Caco-2 (cell line): ENCODE results near the gene ENAH. TPM values are rescaled to one million over a fixed set of nuclear protein-coding genes. Genes with fewer than 3 reads are reported as not detected.

ENCODE experiments used
- BruUV-seq: library from RNA; stranded (reverse); fragments of 400-500 nt; replicated peaks from 2 replicates; lab custom pipeline; 2021; lab: Mats Ljungman, UMichigan
- CTCF ChIA-PET: fragments of 300-600 bp; sonication (Branson Sonifier 250); formaldehyde crosslinking; loops from one replicate; lab custom pipeline; 2022; ENCODE audit warnings: antibody characterized with exemption; lab: Charles Lee
- POLR2A ChIA-PET: fragments of 300-600 bp; sonication (Branson Sonifier 250); formaldehyde crosslinking; loops from one replicate; lab custom pipeline; 2022; ENCODE audit warnings: antibody characterized with exemption; lab: Charles Lee
- DNase-seq, 2 experiments: peaks; one replicate each; pipeline versions ENCODE4 v3.0.0 to v3.0.0-alpha.2; 2020 to 2022
- H3K27me3 ChIP-seq: replicated peaks from 2 replicates; pipeline ENCODE4 v1.6.0; 2011; ENCODE audit warnings: low read length; ENCODE audit not compliant: control insufficient read depth, insufficient read depth
- H3K36me3 ChIP-seq: 2 replicates; pipeline ENCODE4 v1.5.1; 2011; ENCODE audit warnings: low read length; ENCODE audit not compliant: control insufficient read depth, insufficient read depth
- H3K4me1 ChIP-seq: fragments of 250-450 bp; sonication (Bioruptor Pico); 2 replicates; pipeline ENCODE4 v1.5.1; 2020; ENCODE audit warnings: mild to moderate bottlenecking
- H3K4me3 ChIP-seq: 2 replicates; pipeline ENCODE4 v1.5.1; 2011; ENCODE audit warnings: low read depth, mild to moderate bottlenecking, control low read depth, low read length
- H3K9me3 ChIP-seq: fragments of 250-450 bp; sonication (Bioruptor Pico); 2 replicates; pipeline ENCODE4 v1.5.1; 2020; ENCODE audit warnings: mild to moderate bottlenecking, moderate library complexity
- H3K27ac Mint-ChIP-seq: one replicate; pipeline ENCODE4 v1.8.0; 2022; ENCODE audit warnings: mixed read lengths; ENCODE audit not compliant: unreplicated experiment
- H3K27me3 Mint-ChIP-seq: one replicate; pipeline ENCODE4 v1.8.0; 2022; ENCODE audit warnings: mixed read lengths; ENCODE audit not compliant: insufficient read depth, unreplicated experiment
- H3K36me3 Mint-ChIP-seq: one replicate; pipeline ENCODE4 v1.8.0; 2022; ENCODE audit warnings: mild to moderate bottlenecking, mixed read lengths; ENCODE audit not compliant: insufficient read depth, unreplicated experiment
- H3K4me1 Mint-ChIP-seq: one replicate; pipeline ENCODE4 v1.8.0; 2022; ENCODE audit warnings: low read depth, mixed read lengths; ENCODE audit not compliant: unreplicated experiment
- H3K4me3 Mint-ChIP-seq: one replicate; pipeline ENCODE4 v1.8.0; 2022; ENCODE audit warnings: mild to moderate bottlenecking, moderate library complexity, mixed read lengths; ENCODE audit not compliant: unreplicated experiment
- H3K9me3 Mint-ChIP-seq: one replicate; pipeline ENCODE4 v1.8.0; 2022; ENCODE audit warnings: mixed read lengths; ENCODE audit not compliant: unreplicated experiment
- intact Hi-C: fragments of 100-400 bp; cut with micrococcal nuclease; formaldehyde crosslinking; loops from one replicate; pipeline ENCODE4 v1.10.0; 2022; ENCODE audit not compliant: unreplicated experiment
- total RNA-seq: library from RNA; stranded (reverse); gene quantifications from 2 replicates; pipeline ENCODE4 v1.2.3, GENCODE V29; 2022
- TF ChIP-seq, protein P1 (sequence below), 2 experiments: fragments of 200-600 bp in 1 of 2; IDR thresholded peaks; 1 replicate in 1 of 2; 2 replicates in 1 of 2; pipeline versions ENCODE4 v1.5.1 to v1.8.0; 2011 to 2022; ENCODE audit warnings: antibody characterized with exemption in 1 of 2, control low read depth in 1 of 2, inconsistent platforms in 1 of 2, low read depth in 1 of 2, low read length in 1 of 2, mild to moderate bottlenecking in 1 of 2, moderate library complexity in 1 of 2; ENCODE audit not compliant: insufficient read depth in 1 of 2, severe bottlenecking in 1 of 2, unreplicated experiment in 1 of 2

ENAH gene
- total RNA-seq, 1 experiment from 2014 or later = 78.0 TPM

DNA sequence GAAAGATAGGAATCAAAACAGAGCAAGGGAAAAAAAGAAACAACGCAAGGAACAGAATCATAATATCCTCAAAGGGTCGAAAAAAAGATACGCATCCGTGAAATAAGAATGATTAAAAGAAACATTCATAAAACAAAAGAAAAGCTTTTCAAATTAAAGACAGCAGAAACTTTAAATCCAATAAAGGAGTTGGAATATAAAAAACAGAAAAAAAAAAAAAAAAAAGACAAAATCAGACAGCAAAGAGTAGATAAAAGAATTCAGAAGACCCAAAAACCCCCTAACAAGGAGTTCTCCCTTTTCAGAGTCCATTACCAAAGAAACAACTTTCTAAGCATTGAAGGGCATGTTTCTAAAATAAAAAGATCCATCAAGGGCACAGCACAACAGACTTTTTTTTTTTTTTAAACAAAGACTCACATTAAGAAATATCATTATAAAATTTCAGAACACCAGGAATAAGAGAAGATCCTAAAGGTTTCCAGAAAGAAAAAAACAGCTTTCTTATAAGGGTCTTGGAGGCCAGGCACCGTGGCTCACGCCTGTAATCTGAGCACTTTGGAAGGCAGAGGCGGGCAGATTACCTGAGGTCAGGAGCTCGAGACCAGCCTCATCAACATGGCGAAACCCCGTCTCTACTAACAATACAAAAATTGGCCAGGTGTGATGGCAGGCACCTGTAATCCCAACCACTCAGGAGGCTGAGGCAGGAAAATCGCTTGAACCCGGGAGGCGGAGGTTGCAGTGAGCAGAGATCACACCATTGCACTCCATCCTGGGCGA is 44.7 kb downstream of the ENAH start:
- Mint-ChIP-seq H3K36me3 (peaks cover 5% of the 10 kb centered on the region), H3K4me3 (no peak overlapping the region), H3K27me3 (no peaks in the 10 kb centered on the region), H3K27ac (no peak overlapping the region), H3K9me3 (no peaks in the 10 kb centered on the region), H3K4me1 (peaks cover 29% of the 10 kb centered on the region)
- BruUV-seq = no TSS peak
- no peaks in the 10 kb centered on the region for H3K36me3 ChIP-seq
- H3K9me3 ChIP-seq = no peaks in the 10 kb centered on the region
- no peak overlapping the region for H3K4me3 ChIP-seq
- peaks cover 28% of the 10 kb centered on the region for H3K4me1 ChIP-seq
- POLR2A ChIA-PET = no interaction called here
- TF ChIP-seq, protein P1, sequence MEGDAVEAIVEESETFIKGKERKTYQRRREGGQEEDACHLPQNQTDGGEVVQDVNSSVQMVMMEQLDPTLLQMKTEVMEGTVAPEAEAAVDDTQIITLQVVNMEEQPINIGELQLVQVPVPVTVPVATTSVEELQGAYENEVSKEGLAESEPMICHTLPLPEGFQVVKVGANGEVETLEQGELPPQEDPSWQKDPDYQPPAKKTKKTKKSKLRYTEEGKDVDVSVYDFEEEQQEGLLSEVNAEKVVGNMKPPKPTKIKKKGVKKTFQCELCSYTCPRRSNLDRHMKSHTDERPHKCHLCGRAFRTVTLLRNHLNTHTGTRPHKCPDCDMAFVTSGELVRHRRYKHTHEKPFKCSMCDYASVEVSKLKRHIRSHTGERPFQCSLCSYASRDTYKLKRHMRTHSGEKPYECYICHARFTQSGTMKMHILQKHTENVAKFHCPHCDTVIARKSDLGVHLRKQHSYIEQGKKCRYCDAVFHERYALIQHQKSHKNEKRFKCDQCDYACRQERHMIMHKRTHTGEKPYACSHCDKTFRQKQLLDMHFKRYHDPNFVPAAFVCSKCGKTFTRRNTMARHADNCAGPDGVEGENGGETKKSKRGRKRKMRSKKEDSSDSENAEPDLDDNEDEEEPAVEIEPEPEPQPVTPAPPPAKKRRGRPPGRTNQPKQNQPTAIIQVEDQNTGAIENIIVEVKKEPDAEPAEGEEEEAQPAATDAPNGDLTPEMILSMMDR (IDR thresholded peaks at IDR 0.05; ENCODE audit: insufficient read depth in 1 of 2, low read depth in 1 of 2, low read length in 1 of 2, severe bottlenecking in 1 of 2, unreplicated experiment in 1 of 2) = no peak
- no peaks in the 10 kb centered on the region for H3K27me3 ChIP-seq
- intact Hi-C loops = no loop called here
- CTCF ChIA-PET = no interaction called here
- DNase-seq = no peak

DNA sequence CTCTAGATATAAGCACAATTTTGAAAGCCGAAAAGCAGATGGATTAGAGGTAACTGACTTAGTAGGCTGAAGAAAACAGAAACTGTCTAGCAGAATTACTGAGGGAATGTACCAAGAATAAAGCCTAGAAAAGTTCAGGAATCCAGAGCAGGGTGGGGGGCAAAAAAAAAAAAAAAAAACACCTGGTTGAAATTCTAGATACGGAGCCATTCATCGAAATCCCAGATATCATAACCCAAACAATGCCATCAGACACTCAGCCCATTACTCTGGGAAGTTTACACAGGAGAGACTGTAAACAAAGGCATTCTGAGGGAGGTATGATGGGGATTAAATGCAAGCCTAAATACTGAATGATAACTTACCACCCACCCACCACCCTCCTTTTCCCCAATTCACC is 45.6 kb downstream of the ENAH start:
- ChIA-PET POLR2A (no interaction called here), CTCF (no interaction called here)
- no peak overlapping the region for H3K4me3 Mint-ChIP-seq
- no peak for DNase-seq
- H3K36me3 Mint-ChIP-seq = peaks cover 5% of the 10 kb centered on the region
- Histone ChIP-seq H3K4me1 (peaks cover 30% of the 10 kb centered on the region), H3K4me3 (no peak overlapping the region), H3K9me3 (no peaks in the 10 kb centered on the region), H3K27me3 (no peaks in the 10 kb centered on the region), H3K36me3 (no peaks in the 10 kb centered on the region)
- no peaks in the 10 kb centered on the region for H3K9me3 Mint-ChIP-seq
- BruUV-seq = no TSS peak
- no peaks in the 10 kb centered on the region for H3K27me3 Mint-ChIP-seq
- TF ChIP-seq, protein P1 (IDR thresholded peaks at IDR 0.05; ENCODE audit: insufficient read depth in 1 of 2, low read depth in 1 of 2, low read length in 1 of 2, severe bottlenecking in 1 of 2, unreplicated experiment in 1 of 2) = no peak
- intact Hi-C loops = no loop called here
- peaks cover 24% of the 10 kb centered on the region for H3K4me1 Mint-ChIP-seq
- no peak overlapping the region for H3K27ac Mint-ChIP-seq

DNA sequence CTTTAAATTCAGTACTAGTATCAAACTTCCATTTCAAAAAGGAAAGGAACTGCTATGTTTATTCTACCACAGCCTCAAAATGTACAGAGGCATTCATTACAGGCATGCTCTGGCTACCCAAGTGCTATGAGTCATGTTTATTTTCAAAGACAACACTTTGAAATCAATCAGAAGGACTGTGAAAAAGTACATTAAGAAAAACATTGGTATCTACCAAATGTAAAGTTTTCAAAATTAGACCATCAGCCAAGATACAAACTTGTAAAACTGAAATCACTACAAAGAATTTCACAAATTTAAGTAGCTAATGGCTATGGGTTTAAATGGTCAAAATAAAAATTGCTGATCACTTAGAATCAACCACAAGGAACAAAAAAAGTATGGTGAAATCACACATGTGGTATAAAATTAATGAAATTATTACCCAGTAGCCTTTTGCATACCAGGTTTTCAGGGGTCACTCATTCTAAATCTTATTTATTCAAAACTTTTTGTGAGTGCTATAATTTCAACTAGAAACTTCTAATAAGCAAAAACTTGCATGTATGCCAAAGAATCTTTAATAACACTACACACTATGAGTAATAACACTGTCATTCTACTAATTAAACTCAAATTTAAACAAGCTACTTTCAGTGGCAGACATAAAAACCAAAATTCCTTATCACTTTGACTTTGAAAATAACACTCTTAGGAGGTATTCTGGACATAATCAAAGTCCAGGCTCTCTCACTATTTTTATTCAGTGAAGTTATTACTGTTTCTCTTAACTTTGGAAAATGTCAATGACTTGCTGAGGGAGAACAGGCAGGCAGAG is 49.2 kb downstream of the ENAH start:
- Mint-ChIP-seq H3K4me1 (peaks cover 30% of the 10 kb centered on the region), H3K4me3 (no peak overlapping the region), H3K27ac (no peak overlapping the region), H3K36me3 (no peaks in the 10 kb centered on the region), H3K27me3 (no peaks in the 10 kb centered on the region), H3K9me3 (peaks cover 7% of the 10 kb centered on the region)
- POLR2A ChIA-PET = no interaction called here
- no peaks in the 10 kb centered on the region for H3K9me3 ChIP-seq
- CTCF ChIA-PET = no interaction called here
- no peak overlapping the region for H3K4me3 ChIP-seq
- no peaks in the 10 kb centered on the region for H3K27me3 ChIP-seq
- BruUV-seq = no TSS peak
- peaks cover 28% of the 10 kb centered on the region for H3K4me1 ChIP-seq
- H3K36me3 ChIP-seq = no peaks in the 10 kb centered on the region
- intact Hi-C loops = loop anchor here (5.0 kb wide), 1 partner anchor 49 kb away; the partner anchor contains the start of gene ENAH
- DNase-seq = no peak
- TF ChIP-seq, protein P1 (IDR thresholded peaks at IDR 0.05; ENCODE audit: insufficient read depth in 1 of 2, low read depth in 1 of 2, low read length in 1 of 2, severe bottlenecking in 1 of 2, unreplicated experiment in 1 of 2) = no peak
